Muscle layer of colon (tissue), 2 donors: ENCODE data around the gene SSBP4.

Experiments
- H3K27ac ChIP-seq: one replicate; pipeline ENCODE4 v1.7.0; 2013; ENCODE audit warnings: low read depth, mild to moderate bottlenecking, low read length, moderate library complexity
- H3K27me3 ChIP-seq, 2 donors: one replicate each; pipeline ENCODE4 v1.7.0; 2013; ENCODE audit warnings: low read length in 2 of 2, mild to moderate bottlenecking in 2 of 2; ENCODE audit not compliant: insufficient read depth in 2 of 2, control insufficient read depth in 1 of 2
- H3K36me3 ChIP-seq: one replicate; pipeline ENCODE4 v1.7.0; 2013; ENCODE audit warnings: mild to moderate bottlenecking, low read length; ENCODE audit not compliant: insufficient read depth
- H3K4me1 ChIP-seq: one replicate; pipeline ENCODE4 v1.7.0; 2013; ENCODE audit warnings: mild to moderate bottlenecking, low read length; ENCODE audit not compliant: insufficient read depth
- H3K4me3 ChIP-seq, 2 donors: one replicate each; pipeline ENCODE4 v1.7.0; 2013; ENCODE audit warnings: low read length in 2 of 2, low read depth in 1 of 2, mild to moderate bottlenecking in 1 of 2, moderate library complexity in 1 of 2
- H3K9ac ChIP-seq: one replicate; pipeline ENCODE4 v1.7.0; 2013; ENCODE audit warnings: low read length
- H3K9me3 ChIP-seq: one replicate; pipeline ENCODE4 v1.7.0; 2013; ENCODE audit warnings: mild to moderate bottlenecking, low read length
- donor health status: abdominal sarcoma.
- donor health status: Adenocarcinoma of cecum.

The SSBP4 gene

DNA sequence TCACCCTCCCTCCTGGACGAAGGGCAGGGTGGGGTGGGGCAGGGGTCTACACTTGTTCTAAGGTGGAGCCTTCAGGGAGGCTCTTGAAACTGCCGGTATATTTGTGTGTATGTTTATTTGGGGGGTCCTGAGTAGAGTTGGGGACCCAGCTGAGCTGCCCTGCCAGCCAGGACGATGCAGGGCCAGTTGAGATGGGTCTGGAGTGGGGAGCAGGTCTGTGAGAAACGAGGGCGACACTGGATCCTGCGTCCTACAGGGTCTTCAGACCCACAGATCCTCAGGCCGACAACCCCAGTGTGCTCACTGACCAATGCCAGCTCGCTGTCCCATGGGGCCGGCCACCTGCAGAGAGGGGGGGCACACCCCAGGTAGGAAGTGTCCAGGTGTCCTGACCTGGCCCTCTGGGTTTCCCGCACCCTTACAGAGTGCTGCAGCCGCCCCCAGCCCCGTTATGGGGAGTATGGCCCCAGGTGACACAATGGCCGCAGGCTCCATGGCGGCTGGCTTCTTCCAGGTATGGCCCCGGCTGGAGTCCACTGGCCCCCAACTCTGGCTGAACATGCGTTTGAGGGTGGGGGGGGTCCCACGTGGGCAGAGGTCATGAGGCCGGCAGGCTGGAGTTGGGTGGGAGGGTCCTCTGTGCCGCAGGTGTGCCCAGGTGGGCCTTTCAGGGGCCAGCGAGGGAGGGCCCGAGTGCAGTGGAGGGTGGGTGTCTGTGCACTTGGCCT is 11.4 kb downstream of the SSBP4 start:
- Histone ChIP-seq H3K27me3 (peaks cover 0 to 5% of the 10 kb centered on the region in 2 donors), H3K4me1 (peaks cover 21% of the 10 kb centered on the region), H3K4me3 (no peak overlapping the region), H3K9ac (no peak overlapping the region), H3K9me3 (no peaks in the 10 kb centered on the region), H3K36me3 (no peaks in the 10 kb centered on the region), H3K27ac (no peak overlapping the region)

DNA sequence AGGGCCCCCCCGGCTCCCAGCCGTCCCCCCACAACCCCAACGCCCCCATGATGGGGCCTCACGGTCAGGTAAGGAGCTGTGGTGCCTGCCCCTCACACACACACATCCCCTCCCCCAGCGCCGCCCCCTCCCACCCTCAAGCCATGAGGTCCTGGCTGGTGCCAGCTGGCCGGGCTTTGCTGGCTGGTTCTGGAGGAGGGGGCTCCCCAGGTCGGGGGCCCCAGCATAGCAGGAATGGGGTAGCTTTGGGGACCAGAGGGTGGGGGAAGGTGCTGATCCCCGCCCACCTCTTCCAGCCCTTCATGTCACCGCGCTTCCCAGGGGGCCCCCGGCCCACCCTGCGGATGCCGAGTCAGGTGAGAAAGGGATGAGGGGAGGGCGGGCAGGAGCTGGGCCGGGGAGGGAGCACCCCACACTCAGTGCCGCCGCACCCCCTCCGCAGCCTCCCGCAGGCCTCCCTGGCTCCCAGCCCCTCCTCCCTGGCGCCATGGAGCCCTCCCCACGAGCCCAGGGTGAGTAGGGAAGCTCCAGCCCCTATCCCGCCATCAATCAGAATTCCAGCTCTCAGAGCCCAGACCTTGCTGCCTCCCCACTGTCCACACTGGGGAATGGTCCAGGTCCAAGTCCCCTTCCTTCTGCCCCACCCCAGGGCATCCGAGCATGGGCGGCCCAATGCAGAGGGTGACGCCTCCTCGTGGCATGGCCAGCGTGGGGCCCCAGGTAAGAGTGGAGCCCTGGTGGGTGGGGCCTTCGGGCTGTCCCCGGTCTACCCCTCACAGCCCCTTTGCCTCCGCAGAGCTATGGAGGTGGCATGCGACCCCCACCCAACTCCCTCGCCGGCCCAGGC is 12.4 kb downstream of the SSBP4 start:
- no peaks in the 10 kb centered on the region for H3K9me3 ChIP-seq
- peaks cover 0 to 5% of the 10 kb centered on the region in 2 donors for H3K27me3 ChIP-seq
- no peak overlapping the region for H3K9ac ChIP-seq
- no peaks in the 10 kb centered on the region for H3K36me3 ChIP-seq
- H3K27ac ChIP-seq = no peak overlapping the region
- peaks cover 11% of the 10 kb centered on the region for H3K4me1 ChIP-seq
- H3K4me3 ChIP-seq = no peak overlapping the region

DNA sequence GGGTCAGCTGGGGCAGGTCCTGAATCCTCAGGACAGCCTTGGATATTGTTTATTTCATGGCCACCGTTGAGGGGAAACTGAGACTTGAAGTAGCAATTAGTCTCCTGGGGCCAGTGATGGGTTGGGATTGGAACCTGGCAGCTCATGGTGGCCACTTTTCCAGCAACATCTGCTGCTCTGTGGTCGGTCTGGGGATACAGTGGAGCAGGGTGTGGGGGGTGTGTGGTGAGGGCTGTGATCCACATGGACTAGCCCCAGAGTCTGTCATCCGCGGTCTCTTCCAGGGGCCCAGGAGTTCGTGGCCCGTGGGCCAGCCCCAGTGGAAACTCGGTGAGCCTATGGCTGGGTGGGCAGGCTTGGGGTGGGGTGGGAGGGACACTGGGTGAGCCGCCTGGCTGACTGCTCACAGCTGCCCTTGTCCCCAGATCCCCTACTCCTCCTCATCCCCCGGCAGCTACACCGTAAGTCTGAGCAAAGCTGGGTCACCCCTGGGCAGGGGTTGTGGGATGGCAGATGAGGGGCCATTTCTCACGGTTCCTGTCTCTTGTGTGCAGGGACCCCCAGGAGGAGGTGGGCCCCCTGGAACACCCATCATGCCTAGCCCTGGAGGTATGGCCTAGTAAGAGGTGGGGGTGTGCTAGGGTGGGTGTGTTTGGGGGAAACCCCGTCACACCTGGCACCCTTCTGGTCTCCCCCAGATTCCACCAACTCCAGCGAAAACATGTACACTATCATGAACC is 13.2 kb downstream of the SSBP4 start:
- peaks cover 6% of the 10 kb centered on the region for H3K4me1 ChIP-seq
- H3K36me3 ChIP-seq = no peaks in the 10 kb centered on the region
- no peaks in the 10 kb centered on the region for H3K9me3 ChIP-seq
- no peak overlapping the region for H3K9ac ChIP-seq
- H3K27me3 ChIP-seq = peaks cover 0 to 5% of the 10 kb centered on the region in 2 donors
- H3K4me3 ChIP-seq = peak overlapping the region in 1 of 2 donors; percentile 14
- no peak overlapping the region for H3K27ac ChIP-seq

DNA sequence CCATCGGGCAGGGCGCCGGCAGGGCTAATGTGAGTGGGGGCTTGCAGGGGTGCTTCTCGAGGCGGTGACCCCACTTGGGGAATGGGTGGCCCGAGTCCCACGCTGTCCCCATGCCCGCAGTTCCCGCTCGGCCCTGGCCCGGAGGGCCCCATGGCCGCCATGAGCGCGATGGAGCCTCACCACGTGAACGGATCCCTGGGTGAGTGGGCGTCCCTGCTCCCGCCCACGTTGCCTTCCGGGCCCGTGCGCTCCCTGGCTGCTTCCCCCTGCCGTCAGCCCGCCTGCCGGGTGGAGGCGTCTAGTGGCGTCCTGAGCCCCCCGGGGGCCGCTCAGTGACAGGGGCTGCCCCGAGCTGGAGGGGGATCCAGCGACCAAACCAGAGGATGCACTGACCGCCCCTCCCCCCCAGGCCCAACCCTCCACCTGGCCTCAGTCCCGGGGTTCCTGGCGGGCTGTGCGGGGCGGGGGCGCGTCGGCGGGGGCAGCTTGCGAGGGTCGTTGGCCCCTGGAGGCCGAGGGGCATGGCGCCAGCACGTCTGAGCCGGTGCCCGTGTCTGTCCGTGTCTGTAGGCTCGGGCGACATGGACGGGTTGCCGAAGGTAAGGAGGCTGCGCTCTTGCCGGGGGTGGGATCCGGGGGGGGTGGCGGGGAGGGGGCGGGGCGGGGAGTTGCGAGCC is 14.0 kb downstream of the SSBP4 start:
- Histone ChIP-seq H3K4me1 (peaks cover 8% of the 10 kb centered on the region), H3K9ac (no peak overlapping the region), H3K27ac (peak overlapping the region; percentile 63), H3K9me3 (no peaks in the 10 kb centered on the region), H3K36me3 (no peaks in the 10 kb centered on the region), H3K27me3 (peaks cover 0 to 12% of the 10 kb centered on the region in 2 donors), H3K4me3 (peak overlapping the region; percentile 14 to 32)

DNA sequence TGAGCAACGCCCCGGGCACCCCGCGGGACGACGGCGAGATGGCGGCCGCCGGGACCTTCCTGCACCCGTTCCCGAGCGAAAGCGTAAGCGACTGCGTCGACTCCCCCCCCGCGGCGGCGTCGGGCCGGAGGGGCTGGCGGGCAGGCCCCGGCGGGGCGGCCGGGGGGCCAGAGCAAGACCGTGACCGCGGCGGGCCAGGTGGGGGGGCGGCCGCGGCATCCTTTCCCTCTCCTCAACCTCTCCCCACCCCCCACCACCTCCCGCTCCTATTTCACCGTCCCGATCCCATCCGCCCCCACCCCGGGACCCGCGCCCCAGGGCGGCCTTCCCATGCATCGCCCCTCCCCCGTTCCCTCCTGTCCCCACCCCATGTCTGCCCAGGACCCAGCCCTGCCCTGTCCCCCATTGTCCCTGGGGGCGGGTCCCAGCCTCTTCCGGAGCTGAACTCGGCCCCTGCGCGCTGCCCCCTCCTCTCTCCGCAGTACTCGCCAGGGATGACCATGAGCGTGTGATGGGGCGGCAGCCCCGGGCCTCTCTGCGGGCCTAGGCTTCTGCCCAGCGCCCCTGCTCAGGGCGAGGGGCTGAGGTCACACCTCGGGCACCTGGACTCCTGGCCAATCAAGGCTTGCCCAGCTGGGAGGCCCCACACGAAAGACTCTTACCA is 14.7 kb downstream of the SSBP4 start:
- Histone ChIP-seq H3K4me1 (peaks cover 15% of the 10 kb centered on the region), H3K36me3 (no peaks in the 10 kb centered on the region), H3K9me3 (no peaks in the 10 kb centered on the region), H3K27ac (no peak overlapping the region), H3K9ac (no peak overlapping the region), H3K4me3 (no peak overlapping the region), H3K27me3 (peaks cover 0 to 19% of the 10 kb centered on the region in 2 donors)

DNA sequence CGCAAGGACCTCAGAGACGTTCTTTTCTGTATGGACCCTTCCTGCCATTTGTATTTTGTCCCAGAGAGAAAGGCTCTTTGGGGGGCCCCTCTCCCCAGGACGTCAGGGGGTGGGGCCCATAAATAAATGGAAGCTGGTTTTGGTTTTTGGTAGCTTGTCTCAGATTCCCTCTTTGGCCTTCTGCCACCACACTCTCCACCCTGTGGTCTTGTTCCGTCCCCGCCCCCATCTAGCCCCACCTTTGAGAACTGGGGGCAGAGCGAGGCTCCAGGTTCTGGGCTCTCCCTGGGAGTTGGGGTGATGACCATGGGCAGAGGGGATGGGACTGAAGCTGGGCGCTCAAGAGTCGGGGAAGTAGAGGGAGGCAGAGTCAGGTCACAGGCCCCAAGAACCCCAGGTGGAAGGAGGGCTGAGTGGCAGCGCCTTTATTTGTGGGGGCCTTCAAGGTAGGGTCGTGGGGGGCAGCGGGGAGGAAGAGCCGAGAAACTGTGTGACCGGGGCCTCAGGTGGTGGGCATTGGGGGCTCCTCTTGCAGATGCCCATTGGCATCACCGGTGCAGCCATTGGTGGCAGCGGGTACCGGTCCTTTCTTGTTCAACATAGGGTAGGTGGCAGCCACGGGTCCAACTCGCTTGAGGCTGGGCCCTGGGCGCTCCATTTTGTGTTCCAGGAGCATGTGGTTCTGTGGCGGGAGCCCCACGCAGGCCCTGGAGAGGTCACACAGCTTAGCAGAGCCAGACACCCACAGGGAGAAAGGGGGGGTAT is 15.4 kb downstream of the SSBP4 start:
- H3K4me1 ChIP-seq = peaks cover 16% of the 10 kb centered on the region
- peaks cover 0 to 22% of the 10 kb centered on the region in 2 donors for H3K27me3 ChIP-seq
- no peak overlapping the region for H3K9ac ChIP-seq
- H3K9me3 ChIP-seq = no peaks in the 10 kb centered on the region
- no peak overlapping the region for H3K4me3 ChIP-seq
- H3K36me3 ChIP-seq = no peaks in the 10 kb centered on the region
- H3K27ac ChIP-seq = no peak overlapping the region

DNA sequence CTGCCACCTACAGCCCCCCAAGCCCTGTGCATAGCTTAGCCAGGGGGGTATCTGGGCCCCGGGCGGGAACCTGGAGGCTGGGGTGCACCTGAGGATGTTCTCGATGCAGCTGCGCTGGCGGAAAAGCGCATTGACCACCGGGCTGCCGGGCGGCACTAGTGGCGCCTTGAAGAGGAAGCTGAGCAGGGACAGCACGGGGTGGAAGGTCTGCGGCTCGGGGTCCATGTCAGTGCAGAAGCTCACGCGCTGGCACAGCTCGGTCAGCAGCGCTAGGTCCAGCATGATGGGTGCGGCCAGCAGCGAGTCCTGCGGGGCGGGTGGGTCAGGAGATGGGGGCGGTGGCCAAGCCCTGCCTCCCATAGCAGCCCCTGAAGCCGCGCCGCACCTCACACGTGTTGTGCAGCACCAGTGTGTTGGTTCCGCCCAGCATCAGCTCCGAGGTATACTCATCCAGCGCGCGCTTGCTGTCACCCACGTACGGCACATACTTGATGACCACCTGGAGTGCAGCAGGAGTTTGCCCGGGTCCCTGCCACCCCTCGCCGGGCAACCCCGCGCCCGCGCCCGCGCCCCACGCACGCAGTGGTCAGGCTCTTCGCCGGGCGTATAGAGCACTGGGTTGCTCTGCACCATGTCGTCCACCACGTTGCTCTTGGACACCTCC is 16.1 kb downstream of the SSBP4 start:
- H3K36me3 ChIP-seq = no peaks in the 10 kb centered on the region
- peaks cover 0 to 22% of the 10 kb centered on the region in 2 donors for H3K27me3 ChIP-seq
- no peak overlapping the region for H3K9ac ChIP-seq
- H3K4me1 ChIP-seq = peaks cover 16% of the 10 kb centered on the region
- H3K4me3 ChIP-seq = no peak overlapping the region
- no peak overlapping the region for H3K27ac ChIP-seq
- H3K9me3 ChIP-seq = no peaks in the 10 kb centered on the region

DNA sequence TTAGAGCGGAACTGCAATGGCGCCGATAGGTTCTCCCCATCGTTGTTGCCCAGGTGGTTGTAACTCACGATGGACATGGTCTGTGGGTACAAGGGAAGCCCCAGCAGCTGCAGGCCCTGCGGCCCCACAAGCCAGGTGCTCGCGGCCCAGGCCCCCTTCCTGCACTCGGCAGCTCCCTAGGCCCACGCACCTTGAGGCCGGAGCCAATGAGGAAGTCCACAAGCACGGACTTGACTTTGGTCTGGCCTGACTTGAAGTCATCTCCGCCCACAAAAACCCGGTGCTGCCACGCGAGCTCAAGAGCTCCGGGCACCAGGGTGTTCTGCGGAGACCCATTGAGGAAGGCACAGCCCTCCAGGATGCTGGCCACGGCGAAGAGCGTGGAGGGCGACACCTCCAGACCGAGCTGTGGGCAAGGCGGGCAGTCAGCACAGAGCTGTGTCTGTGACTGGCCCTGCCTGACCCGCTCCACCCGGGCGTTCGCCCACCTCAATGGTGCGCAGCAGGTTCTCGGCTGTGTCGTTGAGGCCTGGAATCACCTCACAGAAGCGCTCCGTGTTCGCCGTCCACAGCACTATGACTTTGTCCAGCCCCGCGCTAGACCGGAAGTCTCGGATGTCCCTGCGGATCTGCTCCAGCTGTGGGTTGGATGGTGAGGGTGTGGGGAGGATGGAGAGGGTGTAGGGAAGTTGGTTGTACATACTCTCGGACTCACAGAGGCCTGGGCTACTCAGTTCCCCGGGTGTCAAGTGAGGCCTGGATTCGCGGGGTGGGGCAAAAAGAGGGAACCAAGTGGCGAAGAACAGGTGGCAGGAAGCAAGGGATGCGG is 16.9 kb downstream of the SSBP4 start:
- Histone ChIP-seq H3K9me3 (no peaks in the 10 kb centered on the region), H3K36me3 (no peaks in the 10 kb centered on the region), H3K9ac (no peak overlapping the region), H3K4me3 (no peak overlapping the region), H3K27me3 (peaks cover 0 to 22% of the 10 kb centered on the region in 2 donors), H3K4me1 (peaks cover 16% of the 10 kb centered on the region), H3K27ac (no peak overlapping the region)

DNA sequence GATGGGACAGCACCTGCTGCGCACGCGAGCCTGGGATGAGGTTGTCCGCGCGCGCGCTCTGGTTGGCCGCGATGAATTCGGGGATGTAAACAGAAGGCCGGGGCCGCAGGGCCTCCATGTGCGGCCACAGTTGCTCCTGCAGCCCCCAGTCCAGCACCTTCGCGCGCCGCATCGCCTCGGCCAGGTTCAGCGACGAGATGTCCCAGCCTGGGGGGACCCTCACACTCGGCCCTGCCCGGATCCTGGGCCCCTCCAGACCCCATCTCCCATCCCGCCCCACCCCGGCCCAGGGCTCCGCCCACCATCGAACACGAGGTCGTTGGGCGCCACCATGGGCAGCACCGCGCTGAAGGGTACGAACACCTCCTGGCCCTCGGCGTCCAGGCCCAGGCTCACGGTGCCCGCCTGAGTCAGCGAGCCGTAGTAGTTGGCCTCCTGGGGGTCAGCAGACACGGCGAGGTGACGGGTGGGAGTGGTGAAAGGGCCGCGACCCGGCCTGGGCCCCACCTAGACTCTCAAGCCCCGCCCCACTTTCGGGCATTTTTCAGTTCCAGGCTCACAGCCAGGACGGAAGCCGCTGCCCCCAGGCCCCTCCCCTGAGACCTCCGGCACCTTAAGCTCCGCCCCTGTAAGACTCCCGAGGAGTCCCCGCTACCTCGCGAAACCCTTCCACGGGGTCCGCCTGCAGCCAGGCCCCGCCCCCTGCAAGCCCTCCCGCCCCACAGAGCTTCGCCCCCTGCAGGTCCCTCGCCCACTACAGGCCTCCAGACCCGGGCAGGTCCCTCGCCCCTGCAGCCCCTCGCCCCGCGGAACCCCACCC is 17.7 kb downstream of the SSBP4 start:
- no peak overlapping the region for H3K27ac ChIP-seq

More for the DNA sequence above, 17.7 kb downstream of the SSBP4 start:
- peaks cover 16% of the 10 kb centered on the region for H3K4me1 ChIP-seq
- no peak overlapping the region for H3K9ac ChIP-seq
- no peaks in the 10 kb centered on the region for H3K36me3 ChIP-seq
- peak overlapping the region in 1 of 2 donors; percentile 23 for H3K4me3 ChIP-seq
- peaks cover 0 to 22% of the 10 kb centered on the region in 2 donors for H3K27me3 ChIP-seq
- H3K9me3 ChIP-seq = no peaks in the 10 kb centered on the region
